ENCODE measurements around the gene FAM180A.

DNA sequence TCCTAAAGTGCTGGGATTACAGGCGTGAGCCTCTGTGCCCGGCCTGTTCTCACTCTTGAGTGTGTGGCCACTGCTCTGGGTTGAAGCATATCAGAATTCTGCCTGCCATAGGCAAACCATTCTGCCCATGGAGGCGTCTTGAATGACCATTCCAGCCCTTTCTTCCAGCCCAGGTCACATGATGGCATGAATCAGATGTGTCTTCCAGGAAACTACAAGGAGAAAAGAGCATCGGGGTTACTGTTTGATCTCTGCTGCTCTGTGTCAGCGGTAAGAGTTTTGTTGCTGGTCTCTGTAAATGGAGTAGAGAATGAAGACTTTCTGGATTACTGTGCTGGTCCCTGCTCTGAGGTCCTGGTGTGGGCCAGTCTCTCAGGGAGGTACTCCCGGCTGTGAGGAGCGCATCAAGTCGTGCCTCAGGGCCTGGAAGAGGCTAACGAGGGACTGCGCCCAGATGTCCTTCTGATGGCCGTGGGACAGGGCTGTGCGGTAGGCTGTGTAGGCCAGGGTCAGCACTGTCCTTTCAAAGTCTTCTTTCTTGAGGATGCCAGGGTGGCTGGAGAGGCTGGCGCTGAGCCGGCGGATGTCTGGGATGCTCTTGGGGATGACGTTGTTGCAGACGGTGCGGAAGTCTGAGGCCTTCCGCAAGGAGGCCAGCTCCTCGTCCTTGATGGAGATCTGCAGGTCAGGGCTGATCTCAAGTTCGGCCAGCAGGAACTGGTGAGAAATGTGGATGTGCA, 14.8 kb downstream of the FAM180A start:
- TF ChIP-seq POLR2A (IDR thresholded peaks at IDR 0.05) (no peak), CTCF (IDR thresholded peaks at IDR 0.05 in 4 of 5, conservative IDR thresholded peaks at IDR 0.05 in 1 of 5) (no peak)

Measured in gastrocnemius medialis (tissue), 4 donors.